ENCODE data around the gene COPB2. TPM values are rescaled to one million over a fixed set of nuclear protein-coding genes. Genes with fewer than 3 reads are reported as not detected.

The COPB2 gene
- total and polyA plus RNA-seq, 2 experiments from 2014 or later, result 156 to 170 TPM

GRCh38 chr3:139327231-139327630, 62.2 kb downstream of the COPB2 start:
- no peaks in the 10 kb centered on the region for H3K36me3 ChIP-seq (replicated peaks; ENCODE audit: insufficient read depth, low read depth)
- DNase-seq (ENCODE audit: low spot score), result no peak

GRCh38 chr3:139326707-139327106, 62.7 kb downstream of the COPB2 start:
- WGBS (ENCODE audit: low lambda C conversion rate, missing lambda C conversion rate), result 86% methylated on average over 4 of the region's 4 CpGs
- no peaks in the 10 kb centered on the region for H3K79me2 ChIP-seq
- DNase-seq (ENCODE audit: low spot score), result no peak
- TF ChIP-seq, protein P1, sequence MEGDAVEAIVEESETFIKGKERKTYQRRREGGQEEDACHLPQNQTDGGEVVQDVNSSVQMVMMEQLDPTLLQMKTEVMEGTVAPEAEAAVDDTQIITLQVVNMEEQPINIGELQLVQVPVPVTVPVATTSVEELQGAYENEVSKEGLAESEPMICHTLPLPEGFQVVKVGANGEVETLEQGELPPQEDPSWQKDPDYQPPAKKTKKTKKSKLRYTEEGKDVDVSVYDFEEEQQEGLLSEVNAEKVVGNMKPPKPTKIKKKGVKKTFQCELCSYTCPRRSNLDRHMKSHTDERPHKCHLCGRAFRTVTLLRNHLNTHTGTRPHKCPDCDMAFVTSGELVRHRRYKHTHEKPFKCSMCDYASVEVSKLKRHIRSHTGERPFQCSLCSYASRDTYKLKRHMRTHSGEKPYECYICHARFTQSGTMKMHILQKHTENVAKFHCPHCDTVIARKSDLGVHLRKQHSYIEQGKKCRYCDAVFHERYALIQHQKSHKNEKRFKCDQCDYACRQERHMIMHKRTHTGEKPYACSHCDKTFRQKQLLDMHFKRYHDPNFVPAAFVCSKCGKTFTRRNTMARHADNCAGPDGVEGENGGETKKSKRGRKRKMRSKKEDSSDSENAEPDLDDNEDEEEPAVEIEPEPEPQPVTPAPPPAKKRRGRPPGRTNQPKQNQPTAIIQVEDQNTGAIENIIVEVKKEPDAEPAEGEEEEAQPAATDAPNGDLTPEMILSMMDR (IDR thresholded peaks at IDR 0.05; ENCODE audit: poor library complexity), result no peak
- no peak for TF ChIP-seq EZH2phosphoT487 (IDR thresholded peaks at IDR 0.05; ENCODE audit: low read depth, severe bottlenecking, unreplicated experiment)
- TF ChIP-seq EZH2 (IDR thresholded peaks at IDR 0.05; ENCODE audit: borderline replicate concordance), result no peak
- H3K9me3 ChIP-seq (ENCODE audit: low read depth), result no peaks in the 10 kb centered on the region
- H3K27ac ChIP-seq, result no peak overlapping the region
- H3K4me3 ChIP-seq, result no peak overlapping the region
- H3K36me3 ChIP-seq (replicated peaks; ENCODE audit: insufficient read depth, low read depth), result no peaks in the 10 kb centered on the region
- peaks cover 20% of the 10 kb centered on the region for H3K27me3 ChIP-seq
- H3K4me1 ChIP-seq (ENCODE audit: insufficient read depth), result no peaks in the 10 kb centered on the region
- H4K20me1 ChIP-seq (ENCODE audit: insufficient read depth, poor library complexity, severe bottlenecking), result no peaks in the 10 kb centered on the region
- no peak overlapping the region for H3K4me2 ChIP-seq
- H2AFZ ChIP-seq, result no peak overlapping the region
- no peaks in the 10 kb centered on the region for H3K9me2 ChIP-seq (replicated peaks; ENCODE audit: insufficient read depth)

More at GRCh38 chr3:139327231-139327630, 62.2 kb downstream of the COPB2 start:
- Histone ChIP-seq H3K27me3 (peaks cover 22% of the 10 kb centered on the region), H3K79me2 (no peaks in the 10 kb centered on the region), H3K9me2 (replicated peaks; ENCODE audit: insufficient read depth) (no peaks in the 10 kb centered on the region), H3K4me1 (ENCODE audit: insufficient read depth) (no peaks in the 10 kb centered on the region), H3K27ac (no peak overlapping the region), H3K4me3 (no peak overlapping the region), H3K9me3 (ENCODE audit: low read depth) (no peaks in the 10 kb centered on the region), H2AFZ (no peak overlapping the region), H4K20me1 (ENCODE audit: insufficient read depth, poor library complexity, severe bottlenecking) (no peaks in the 10 kb centered on the region), H3K4me2 (no peak overlapping the region)
- 94% methylated on average over 5 of the region's 5 CpGs for WGBS (ENCODE audit: low lambda C conversion rate, missing lambda C conversion rate)
- TF ChIP-seq EZH2 (IDR thresholded peaks at IDR 0.05; ENCODE audit: borderline replicate concordance) (no peak), EZH2phosphoT487 (IDR thresholded peaks at IDR 0.05; ENCODE audit: low read depth, severe bottlenecking, unreplicated experiment) (no peak)
- TF ChIP-seq, protein P1 (IDR thresholded peaks at IDR 0.05; ENCODE audit: poor library complexity), result no peak

GRCh38 chr3:139326131-139326530, 63.3 kb downstream of the COPB2 start:
- Histone ChIP-seq H3K4me3 (no peak overlapping the region), H2AFZ (no peak overlapping the region), H3K9me2 (replicated peaks; ENCODE audit: insufficient read depth) (no peaks in the 10 kb centered on the region), H4K20me1 (ENCODE audit: insufficient read depth, poor library complexity, severe bottlenecking) (no peaks in the 10 kb centered on the region), H3K27me3 (peaks cover 16% of the 10 kb centered on the region), H3K4me1 (ENCODE audit: insufficient read depth) (no peaks in the 10 kb centered on the region), H3K79me2 (no peaks in the 10 kb centered on the region), H3K27ac (no peak overlapping the region), H3K4me2 (no peak overlapping the region), H3K36me3 (replicated peaks; ENCODE audit: insufficient read depth, low read depth) (no peaks in the 10 kb centered on the region), H3K9me3 (ENCODE audit: low read depth) (no peaks in the 10 kb centered on the region)
- TF ChIP-seq EZH2phosphoT487 (IDR thresholded peaks at IDR 0.05; ENCODE audit: low read depth, severe bottlenecking, unreplicated experiment) (no peak), EZH2 (IDR thresholded peaks at IDR 0.05; ENCODE audit: borderline replicate concordance) (no peak)
- WGBS (ENCODE audit: low lambda C conversion rate, missing lambda C conversion rate), result 84% methylated on average over 5 of the region's 5 CpGs
- no peak for DNase-seq (ENCODE audit: low spot score)

- TF ChIP-seq, protein P1 (IDR thresholded peaks at IDR 0.05; ENCODE audit: poor library complexity), result no peak
- no peak for TF ChIP-seq EZH2 (IDR thresholded peaks at IDR 0.05; ENCODE audit: borderline replicate concordance)
- TF ChIP-seq EZH2phosphoT487 (IDR thresholded peaks at IDR 0.05; ENCODE audit: low read depth, severe bottlenecking, unreplicated experiment), result no peak
- no peaks in the 10 kb centered on the region for H3K79me2 ChIP-seq
- no peaks in the 10 kb centered on the region for H4K20me1 ChIP-seq (ENCODE audit: insufficient read depth, poor library complexity, severe bottlenecking)
- no peaks in the 10 kb centered on the region for H3K9me3 ChIP-seq (ENCODE audit: low read depth)
- H2AFZ ChIP-seq, result no peak overlapping the region
- H3K27ac ChIP-seq, result no peak overlapping the region
- no peak overlapping the region for H3K4me3 ChIP-seq
- DNase-seq (ENCODE audit: low spot score), result no peak
- no peaks in the 10 kb centered on the region for H3K9me2 ChIP-seq (replicated peaks; ENCODE audit: insufficient read depth)
- WGBS (ENCODE audit: low lambda C conversion rate, missing lambda C conversion rate), result 95% methylated on average over 3 of the region's 3 CpGs
- no peaks in the 10 kb centered on the region for H3K4me1 ChIP-seq (ENCODE audit: insufficient read depth)
- no peak overlapping the region for H3K4me2 ChIP-seq
- H3K36me3 ChIP-seq (replicated peaks; ENCODE audit: insufficient read depth, low read depth), result no peaks in the 10 kb centered on the region
- peaks cover 12% of the 10 kb centered on the region for H3K27me3 ChIP-seq
Observed at GRCh38 chr3:139325551-139325950, 63.9 kb downstream of the COPB2 start.

Measured in hepatocyte (in vitro differentiated cells).